GM12891 (cell line): Measurements from ENCODE around the gene MEAK7.

ENCODE experiments used
- PAX5 ChIP-seq: IDR thresholded peaks from 2 replicates; pipeline ENCODE4 v1.6.1; 2011; ENCODE audit warnings: low read length, moderate library complexity, mild to moderate bottlenecking; ENCODE audit not compliant: insufficient read depth, severe bottlenecking
- POLR2A ChIP-seq: IDR thresholded peaks from 2 replicates; pipeline ENCODE4 v1.6.1; 2011; ENCODE audit warnings: low read depth, low read length, control low read depth
- POLR2AphosphoS5 ChIP-seq: IDR thresholded peaks from 2 replicates; pipeline ENCODE4 v1.6.1; 2011; ENCODE audit warnings: low read depth, low read length, control low read depth
- POU2F2 ChIP-seq: IDR thresholded peaks from 2 replicates; pipeline ENCODE4 v1.6.1; 2011; ENCODE audit warnings: low read depth, mild to moderate bottlenecking, control low read depth, low read length, moderate library complexity
- SPI1 ChIP-seq: IDR thresholded peaks from 2 replicates; pipeline ENCODE4 v1.6.1; 2011; ENCODE audit warnings: low read depth, low read length, control low read depth
- TAF1 ChIP-seq: IDR thresholded peaks from 2 replicates; pipeline ENCODE4 v1.6.1; 2011; ENCODE audit warnings: low read depth, low read length, control low read depth

- no peak for TF ChIP-seq POLR2A
- TF ChIP-seq TAF1, result no peak
- no peak for TF ChIP-seq POLR2AphosphoS5
- no peak for TF ChIP-seq PAX5
- TF ChIP-seq SPI1, result no peak
- no peak for TF ChIP-seq POU2F2
These were observed 28.5 kb upstream of the MEAK7 start for GRCh38 chr16:84532855-84533486.
